Endothelial cell of umbilical vein (primary cell): ENCODE results near the gene SUPT4H1. TPM values are rescaled to one million over a fixed set of nuclear protein-coding genes. Genes with fewer than 3 reads are reported as not detected.

Experiments
- BruUV-seq: library from RNA; stranded (reverse); fragments of 400-500 nt; replicated peaks from 2 replicates; lab custom pipeline; 2021; lab: Mats Ljungman, UMichigan
- CTCF ChIA-PET: fragments of 300-600, 350-600 bp; sonication (Branson Sonifier 250); formaldehyde crosslinking; loops from one replicate; lab custom pipeline; 2021; ENCODE audit warnings: antibody characterized with exemption, inconsistent platforms; lab: Charles Lee
- POLR2A ChIA-PET: fragments of 300-600, 350-600 bp; sonication (Branson Sonifier 250); formaldehyde crosslinking; loops from one replicate; lab custom pipeline; 2021; ENCODE audit warnings: antibody characterized with exemption, inconsistent platforms; lab: Charles Lee
- DNase-seq: peaks from one replicate; pipeline ENCODE4 v3.0.0-alpha.2; 2011; ENCODE audit warnings: low read depth, low spot score
- FAIRE-seq: peaks from 2 replicates; lab custom pipeline; 2011; peaks lifted over from hg19 to GRCh38; lab: Jason Lieb, UNC
- H2AFZ ChIP-seq: 2 replicates; pipeline ENCODE4 v1.6.0; 2012; ENCODE audit warnings: low read depth, low read length, control low read depth, inconsistent platforms
- H3K27ac ChIP-seq: 2 replicates; pipeline ENCODE4 v1.5.1; 2011; ENCODE audit warnings: low read depth, mild to moderate bottlenecking, control low read depth, low read length, moderate library complexity; ENCODE audit not compliant: insufficient read depth
- H3K27me3 ChIP-seq, 2 experiments: 2 replicates each; pipeline versions ENCODE4 v1.6.0 to v1.6.1; 2011; ENCODE audit warnings: low read length in 2 of 2, mixed read lengths in 1 of 2; ENCODE audit not compliant: control insufficient read depth in 2 of 2, insufficient read depth in 2 of 2
- H3K36me3 ChIP-seq, 2 experiments: 2 replicates in 1 of 2; 3 replicates in 1 of 2; pipeline ENCODE4 v1.5.1; 2011; ENCODE audit warnings: low read length in 2 of 2, mild to moderate bottlenecking in 1 of 2, moderate library complexity in 1 of 2; ENCODE audit not compliant: control insufficient read depth in 2 of 2, insufficient read depth in 2 of 2; ENCODE audit errors: extremely low read depth in 1 of 2
- H3K4me1 ChIP-seq: 3 replicates; pipeline ENCODE4 v1.5.1; 2011; ENCODE audit warnings: mild to moderate bottlenecking, low read length; ENCODE audit not compliant: control insufficient read depth, insufficient read depth; ENCODE audit errors: extremely low read depth
- H3K4me2 ChIP-seq: 2 replicates; pipeline ENCODE4 v1.6.1; 2011; ENCODE audit warnings: low read length, control low read depth, mixed read lengths; ENCODE audit not compliant: insufficient read depth
- H3K4me3 ChIP-seq, 3 experiments: fragments of 200-600 bp in 1 of 3; sonication (generic), shearing (Covaris generic) in 1 of 3; replicated peaks in 1 of 3; 2 replicates each; pipeline ENCODE4 v1.5.1; 2011 to 2016; ENCODE audit warnings: control low read depth in 3 of 3, low read length in 3 of 3, mild to moderate bottlenecking in 2 of 3, inconsistent platforms in 1 of 3, low read depth in 1 of 3, moderate library complexity in 1 of 3; ENCODE audit not compliant: insufficient read depth in 1 of 3
- H3K79me2 ChIP-seq: 2 replicates; pipeline ENCODE4 v1.6.0; 2012; ENCODE audit warnings: low read length, inconsistent platforms; ENCODE audit not compliant: control insufficient read depth, insufficient read depth
- H3K9ac ChIP-seq: replicated peaks from 2 replicates; pipeline ENCODE3; 2011; ENCODE audit warnings: low read length, control low read depth; ENCODE audit not compliant: insufficient read depth; ENCODE audit errors: extremely low read depth
- H3K9me1 ChIP-seq: replicated peaks from 3 replicates; pipeline ENCODE4 v1.6.0; 2011; ENCODE audit warnings: mild to moderate bottlenecking, low read length; ENCODE audit not compliant: control insufficient read depth, insufficient read depth; ENCODE audit errors: extremely low read depth
- H3K9me3 ChIP-seq: replicated peaks from 2 replicates; pipeline ENCODE4 v1.5.1; 2012; ENCODE audit warnings: low read length, inconsistent platforms; ENCODE audit not compliant: control insufficient read depth, insufficient read depth
- H4K20me1 ChIP-seq: replicated peaks from 2 replicates; pipeline ENCODE3; 2011; ENCODE audit warnings: mild to moderate bottlenecking, low read length; ENCODE audit not compliant: control insufficient read depth, insufficient read depth; ENCODE audit errors: extremely low read depth
- EZH2 ChIP-seq: IDR thresholded peaks from 2 replicates; pipeline ENCODE4 v1.6.1; 2012; ENCODE audit warnings: borderline replicate concordance, low read depth, mild to moderate bottlenecking, moderate library complexity, low read length, inconsistent platforms; ENCODE audit not compliant: severe bottlenecking
- FOS ChIP-seq: IDR thresholded peaks from 2 replicates; pipeline ENCODE4 v1.6.1; 2011; ENCODE audit warnings: mild to moderate bottlenecking, low read length, moderate library complexity, borderline replicate concordance; ENCODE audit not compliant: insufficient read depth
- GATA2 ChIP-seq: IDR thresholded peaks from 2 replicates; pipeline ENCODE4 v1.7.0; 2011; ENCODE audit warnings: low read depth, mild to moderate bottlenecking, moderate library complexity, mixed read lengths, low read length; ENCODE audit not compliant: insufficient read length, insufficient read depth
- JUN ChIP-seq: IDR thresholded peaks from 2 replicates; pipeline ENCODE4 v1.6.1; 2011; ENCODE audit warnings: borderline replicate concordance, low read depth; ENCODE audit not compliant: insufficient read length, insufficient read depth
- MYC ChIP-seq: IDR thresholded peaks from one replicate; pipeline ENCODE4 v1.6.1; 2011; ENCODE audit warnings: mild to moderate bottlenecking, low read depth, low read length
- POLR2A ChIP-seq: IDR thresholded peaks from 2 replicates; pipeline ENCODE4 v1.6.1; 2012; ENCODE audit warnings: low read depth, mild to moderate bottlenecking, control low read depth, low read length
- POLR2AphosphoS5 ChIP-seq: IDR thresholded peaks from 2 replicates; pipeline ENCODE4 v1.6.1; 2012; ENCODE audit warnings: low read depth, mild to moderate bottlenecking, control low read depth, low read length, moderate library complexity; ENCODE audit not compliant: insufficient read depth
- dilution Hi-C: fragments of 300-500 bp; cut with MboI; formaldehyde crosslinking; loops from one replicate; pipeline ENCODE4 v1.15.0; 2019; ENCODE audit warnings: low sequenced_read_pairs; ENCODE audit not compliant: extremely low pct_ligation_motif_present
- intact Hi-C: fragments of 100-400 bp; cut with micrococcal nuclease; formaldehyde crosslinking; loops from one replicate; pipeline ENCODE4 v1.10.0; 2022
- polyA plus RNA-seq, 4 experiments: library from polyadenylated mRNA; depleted of rRNA in 3 of 4; stranded (reverse) in 3 of 4; unstranded in 1 of 4; fragments of >200 nt; gene quantifications; 2 replicates each; pipeline versions ENCODE4 v1.2.1 to v1.2.3, GENCODE V29; 2011 to 2012; ENCODE audit warnings: missing spikeins in 1 of 4
- total RNA-seq: library from RNA; stranded (reverse); gene quantifications from 2 replicates; pipeline ENCODE4 v1.2.3, GENCODE V29; 2021
- TF ChIP-seq, protein P1 (sequence below): IDR thresholded peaks from 2 replicates; pipeline ENCODE4 v1.6.1; 2011; ENCODE audit not compliant: insufficient read depth, insufficient read length
- TF ChIP-seq, protein P2 (sequence below), 2 donors: IDR thresholded peaks; 1 replicate in 1 of 2; 2 replicates in 1 of 2; pipeline ENCODE4 v1.5.1; 2011; ENCODE audit warnings: low read length in 2 of 2, mild to moderate bottlenecking in 2 of 2, moderate library complexity in 2 of 2, control low read depth in 1 of 2, inconsistent platforms in 1 of 2, low read depth in 1 of 2; ENCODE audit not compliant: insufficient read depth in 1 of 2; ENCODE audit errors: extremely low read depth in 1 of 2

Gene SUPT4H1
- total and polyA plus RNA-seq, 2 donors (not counting 3 experiments of a cell fraction or from before 2014, with no cell fraction given): 77.5 to 154 TPM

DNA sequence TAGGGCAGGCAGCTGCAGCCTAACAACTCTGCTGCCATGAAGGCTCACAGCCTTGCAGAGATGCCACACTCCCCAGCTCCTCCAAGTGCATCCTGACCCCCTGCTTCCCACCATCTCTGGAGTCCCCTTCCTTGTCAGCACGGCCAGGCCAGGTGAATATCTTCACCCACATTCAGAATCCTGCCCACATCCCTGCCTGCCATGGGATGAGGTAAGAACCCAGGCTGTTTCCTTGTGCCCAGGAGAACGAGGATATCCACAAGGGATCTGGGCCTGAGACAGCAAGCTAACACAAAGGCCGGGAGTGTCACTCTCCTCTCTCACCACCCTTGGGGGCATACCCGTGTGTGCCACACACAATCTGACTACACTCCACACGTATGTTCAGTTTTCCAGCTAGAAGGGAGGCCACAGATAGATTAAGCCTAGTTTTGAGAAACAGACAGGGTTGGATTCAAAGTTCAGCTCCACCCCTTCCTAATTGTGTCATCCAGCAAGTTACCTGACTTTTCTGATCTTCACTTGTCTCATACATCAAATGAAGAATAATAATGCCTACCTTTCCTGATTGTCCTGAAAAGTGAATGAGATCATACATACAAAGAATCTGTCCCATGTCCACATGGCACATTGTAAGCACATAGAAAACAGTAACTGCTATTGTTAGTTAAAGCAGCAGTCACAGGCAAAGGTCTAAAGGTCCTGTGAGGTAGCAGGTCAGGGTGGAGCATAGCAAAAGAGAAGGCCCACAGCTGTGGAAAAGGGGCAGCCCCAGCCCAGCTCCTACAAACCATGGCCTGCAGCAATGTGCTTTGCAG, 17.4 kb upstream of the SUPT4H1 start:
- BruUV-seq: no TSS peak
- dilution Hi-C loops (no loop called here), intact Hi-C loops (no loop called here)
- TF ChIP-seq JUN: no peak
- TF ChIP-seq GATA2: no peak
- TF ChIP-seq, protein P1, sequence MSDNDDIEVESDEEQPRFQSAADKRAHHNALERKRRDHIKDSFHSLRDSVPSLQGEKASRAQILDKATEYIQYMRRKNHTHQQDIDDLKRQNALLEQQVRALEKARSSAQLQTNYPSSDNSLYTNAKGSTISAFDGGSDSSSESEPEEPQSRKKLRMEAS: no peak
- TF ChIP-seq MYC: no peak
- no peak for TF ChIP-seq FOS
- TF ChIP-seq POLR2AphosphoS5: no peak
- TF ChIP-seq POLR2A: no peak
- TF ChIP-seq, protein P2, sequence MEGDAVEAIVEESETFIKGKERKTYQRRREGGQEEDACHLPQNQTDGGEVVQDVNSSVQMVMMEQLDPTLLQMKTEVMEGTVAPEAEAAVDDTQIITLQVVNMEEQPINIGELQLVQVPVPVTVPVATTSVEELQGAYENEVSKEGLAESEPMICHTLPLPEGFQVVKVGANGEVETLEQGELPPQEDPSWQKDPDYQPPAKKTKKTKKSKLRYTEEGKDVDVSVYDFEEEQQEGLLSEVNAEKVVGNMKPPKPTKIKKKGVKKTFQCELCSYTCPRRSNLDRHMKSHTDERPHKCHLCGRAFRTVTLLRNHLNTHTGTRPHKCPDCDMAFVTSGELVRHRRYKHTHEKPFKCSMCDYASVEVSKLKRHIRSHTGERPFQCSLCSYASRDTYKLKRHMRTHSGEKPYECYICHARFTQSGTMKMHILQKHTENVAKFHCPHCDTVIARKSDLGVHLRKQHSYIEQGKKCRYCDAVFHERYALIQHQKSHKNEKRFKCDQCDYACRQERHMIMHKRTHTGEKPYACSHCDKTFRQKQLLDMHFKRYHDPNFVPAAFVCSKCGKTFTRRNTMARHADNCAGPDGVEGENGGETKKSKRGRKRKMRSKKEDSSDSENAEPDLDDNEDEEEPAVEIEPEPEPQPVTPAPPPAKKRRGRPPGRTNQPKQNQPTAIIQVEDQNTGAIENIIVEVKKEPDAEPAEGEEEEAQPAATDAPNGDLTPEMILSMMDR (IDR thresholded peaks at IDR 0.05; ENCODE audit: extremely low read depth in 1 of 2, insufficient read depth in 1 of 2, low read depth in 1 of 2, low read length in 2 of 2): no peak
- no peak for TF ChIP-seq EZH2
- Histone ChIP-seq H3K27ac (no peak overlapping the region), H2AFZ (no peak overlapping the region), H3K4me1 (no peaks in the 10 kb centered on the region), H3K4me2 (no peak overlapping the region), H3K4me3 (no peak overlapping the region), H4K20me1 (no peaks in the 10 kb centered on the region), H3K9ac (no peak overlapping the region), H3K79me2 (no peaks in the 10 kb centered on the region), H3K9me3 (no peaks in the 10 kb centered on the region), H3K27me3 (peaks cover 0 to 4% of the 10 kb centered on the region in 2 experiments), H3K36me3 (no peaks in the 10 kb centered on the region), H3K9me1 (no peaks in the 10 kb centered on the region)
- FAIRE-seq: no peak
- POLR2A ChIA-PET: no interaction called here
- DNase-seq: no peak
- CTCF ChIA-PET: interaction anchor here (0.7 to 1.2 kb wide), 3 partner anchors 9 to 52 kb away, joined by 3 read pairs; no protein-coding TSS in a partner anchor
